ENCODE results near the gene CRYBB3. TPM values are rescaled to one million over a fixed set of nuclear protein-coding genes. Genes with fewer than 3 reads are reported as not detected.

Gene CRYBB3
- total and polyA plus RNA-seq, 2 of the 4 experiments (the other 2 are of a cell fraction): not detected

- Histone ChIP-seq H3K14ac (replicated peaks; ENCODE audit: low read depth, low read length) (no peak overlapping the region), H2BK5ac (ENCODE audit: low read depth, low read length, poor library complexity, severe bottlenecking) (no peak overlapping the region), H3K56ac (ENCODE audit: extremely low read depth, insufficient read depth, low read length) (no peak overlapping the region), H2AK5ac (ENCODE audit: low read depth, low read length) (no peak overlapping the region), H4K8ac (ENCODE audit: low read depth in 2 of 2, low read length in 2 of 2) (no peak overlapping the region), H2BK15ac (ENCODE audit: low read depth, low read length) (no peak overlapping the region), H3K23ac (ENCODE audit: low read depth, low read length) (no peak overlapping the region), H3K4me3 (ENCODE audit: insufficient read depth, low read depth, low read length) (no peak overlapping the region), H3K79me1 (ENCODE audit: low read depth in 1 of 2, low read length in 2 of 2) (no peaks in the 10 kb centered on the region), H3K9me1 (ENCODE audit: insufficient read depth, low read length) (no peaks in the 10 kb centered on the region), H2BK20ac (ENCODE audit: low read depth, low read length) (no peak overlapping the region), H2AK9ac (replicated peaks; ENCODE audit: low read depth, low read length, poor library complexity) (no peak overlapping the region), H3K18ac (ENCODE audit: low read depth, low read length) (no peak overlapping the region), H3K4ac (ENCODE audit: low read depth, low read length) (no peak overlapping the region), H4K5ac (ENCODE audit: low read depth, low read length) (no peak overlapping the region), H3K4me2 (ENCODE audit: low read depth, low read length) (no peak overlapping the region), H4K91ac (ENCODE audit: insufficient read depth, low read depth, low read length) (no peak overlapping the region), H3K9me3 (ENCODE audit: control insufficient read depth, insufficient read depth, low read length) (no peaks in the 10 kb centered on the region), H3K36me3 (ENCODE audit: control insufficient read depth, insufficient read depth, low read length) (no peaks in the 10 kb centered on the region), H3K9ac (ENCODE audit: low read depth, low read length) (no peak overlapping the region), H4K20me1 (ENCODE audit: insufficient read depth, low read length) (no peaks in the 10 kb centered on the region), H2BK120ac (ENCODE audit: low read depth, low read length) (no peak overlapping the region), H3K27ac (ENCODE audit: insufficient read depth, low read length) (no peak overlapping the region), H2AFZ (replicated peaks; ENCODE audit: low read length, poor library complexity) (no peak overlapping the region), H3K27me3 (ENCODE audit: control insufficient read depth, insufficient read depth, low read length) (no peaks in the 10 kb centered on the region), H3K4me1 (ENCODE audit: control insufficient read depth, insufficient read depth, low read length) (no peaks in the 10 kb centered on the region)
- no TSS peak for BruUV-seq (replicated peaks)
- in situ Hi-C loops (cut with MboI; ENCODE audit: low sequenced_read_pairs): no loop called here
- no peak for ATAC-seq (ENCODE audit: low read depth)
- intact Hi-C loops (cut with micrococcal nuclease): no loop called here
- DNase-seq: no peak
- dilution Hi-C loops (cut with HindIII; ENCODE audit: low sequenced_read_pairs, unreplicated experiment): no loop called here
- ChIA-PET POLR2A (ENCODE audit: unreplicated experiment) (no interaction called here), CTCF (no interaction called here)
- TF ChIP-seq MAZ (IDR thresholded peaks at IDR 0.05; ENCODE audit: borderline replicate concordance, low read depth, low read length) (no peak), NFE2L2 (IDR thresholded peaks at IDR 0.05; ENCODE audit: low read depth, low read length) (no peak), RAD21 (IDR thresholded peaks at IDR 0.05; ENCODE audit: low read length) (no peak), ELK1 (IDR thresholded peaks at IDR 0.05; ENCODE audit: borderline replicate concordance, low read depth, low read length) (no peak), RCOR1 (IDR thresholded peaks at IDR 0.05; ENCODE audit: insufficient replicate concordance, low read length) (no peak), MAFK (IDR thresholded peaks at IDR 0.05; ENCODE audit: low read depth, low read length) (no peak), MXI1 (IDR thresholded peaks at IDR 0.05; ENCODE audit: borderline replicate concordance, low read depth, low read length) (no peak), CHD1 (IDR thresholded peaks at IDR 0.05; ENCODE audit: low read depth, low read length) (no peak), CTCF (conservative IDR thresholded peaks at IDR 0.05; ENCODE audit: low read depth, low read length) (no peak), SMC3 (IDR thresholded peaks at IDR 0.05; ENCODE audit: low read depth, low read length) (no peak), BHLHE40 (IDR thresholded peaks at IDR 0.05; ENCODE audit: low read depth, low read length) (no peak), RFX5 (IDR thresholded peaks at IDR 0.05; ENCODE audit: low read depth, low read length) (no peak), POLR2A (IDR thresholded peaks at IDR 0.05; ENCODE audit: low read depth, low read length) (no peak), USF2 (IDR thresholded peaks at IDR 0.05; ENCODE audit: low read depth, low read length) (no peak), CEBPB (IDR thresholded peaks at IDR 0.05; ENCODE audit: low read depth, low read length) (no peak)
- 49% methylated on average over 2 of the region's 2 CpGs; no CpG with 5 or more reads in 1 of the 2 experiments for WGBS, 2 experiments (ENCODE audit: extremely low coverage in 2 of 2, insufficient read length in 1 of 2)
These were observed 8.7 kb downstream of the CRYBB3 start for GRCh38 chr22:25208328-25208727.
